Activated T-cell treated with anti-CD3 and anti-CD28 coated beads, Interleukin-2, amount 50 U/mL, for 72 hours (primary cell): ENCODE measurements around the gene NME4. TPM values are rescaled to one million over a fixed set of nuclear protein-coding genes. Genes with fewer than 3 reads are reported as not detected.
A peak's percentile ranks its signal among the peaks of the same experiment; 100 is the strongest.
"Not testable (repeated sequence)": the region's sequence is repeated elsewhere in the genome, so short reads cannot be mapped to it uniquely, and the experiment has no call there.

Source experiments
- ATAC-seq, 2 donors: fragments of 150-1000 bp; cut with Tn5 transposase; replicated peaks in 1 of 2; 2 replicates each; pipeline ENCODE4 v1.10.0; 2021; ENCODE audit warnings: moderate library complexity in 2 of 2, mild to moderate bottlenecking in 1 of 2
- DNase-seq, 2 donors: peaks; one replicate each; pipeline ENCODE4 v3.0.0; 2021 to 2022; ENCODE audit warnings: mixed read lengths in 1 of 2
- H3K27ac Mint-ChIP-seq: one replicate; pipeline ENCODE4 v1.8.0; 2022; ENCODE audit warnings: mild to moderate bottlenecking, moderate library complexity, mixed read lengths
- H3K27me3 Mint-ChIP-seq: one replicate; pipeline ENCODE4 v1.8.0; 2022; ENCODE audit warnings: low read depth, mixed read lengths
- H3K36me3 Mint-ChIP-seq, 2 donors: one replicate each; pipeline ENCODE4 v1.8.0; 2022; ENCODE audit warnings: mixed read lengths in 2 of 2, mild to moderate bottlenecking in 1 of 2; ENCODE audit not compliant: insufficient read depth in 2 of 2
- H3K4me1 Mint-ChIP-seq: one replicate; pipeline ENCODE4 v1.8.0; 2022; ENCODE audit warnings: low read depth, mixed read lengths
- H3K4me3 Mint-ChIP-seq, 2 donors: one replicate each; pipeline ENCODE4 v1.8.0; 2022; ENCODE audit warnings: mild to moderate bottlenecking in 2 of 2, mixed read lengths in 2 of 2, moderate library complexity in 2 of 2
- H3K9me3 Mint-ChIP-seq, 2 donors: one replicate each; pipeline ENCODE4 v1.8.0; 2022; ENCODE audit warnings: mixed read lengths in 2 of 2
- total RNA-seq, 2 donors: library from RNA; stranded (reverse); gene quantifications; one replicate each; pipeline ENCODE4 v1.2.3, GENCODE V29; 2022

NME4 gene
- total RNA-seq, 2 donors from 2014 or later = 24.6 to 27.6 TPM

DNA sequence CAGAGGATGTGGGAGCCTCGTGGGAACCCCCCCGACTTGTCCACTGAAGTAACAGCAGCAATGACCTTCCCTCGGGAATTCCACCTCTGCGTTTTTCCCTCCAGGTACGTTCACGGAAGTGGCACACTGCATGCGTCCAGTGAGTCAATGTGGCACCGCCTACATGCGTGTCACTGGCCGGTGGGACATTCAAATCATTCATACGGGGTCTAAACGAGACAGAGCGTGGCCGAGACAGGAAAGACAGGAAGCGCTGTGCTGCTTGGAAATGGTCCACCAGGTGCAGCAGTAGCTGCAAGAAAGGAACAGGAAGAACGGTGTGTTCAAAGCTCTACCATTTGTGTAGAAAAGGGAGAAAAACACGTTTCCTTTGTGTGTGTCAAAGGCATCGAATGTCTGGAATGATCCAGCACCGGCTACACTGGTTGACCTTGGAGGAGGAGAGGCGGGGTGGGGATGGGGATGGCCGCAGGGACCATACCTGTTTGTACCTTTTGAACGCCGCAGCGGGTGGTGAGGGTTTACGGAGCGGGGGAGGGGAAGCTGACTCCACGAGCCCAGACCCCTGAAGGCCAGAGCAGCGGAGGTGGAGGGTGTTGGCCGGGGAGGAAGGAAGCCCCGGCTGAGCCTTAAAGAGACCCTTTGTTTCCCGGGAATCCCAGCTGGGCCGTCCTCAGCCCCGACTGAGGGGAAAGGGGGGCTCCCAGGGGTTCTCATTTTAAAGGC, 13.5 kb upstream of the NME4 start:
- H3K27ac Mint-ChIP-seq = peak overlapping the region; percentile 4
- no peaks in the 10 kb centered on the region for H3K27me3 Mint-ChIP-seq

DNA sequence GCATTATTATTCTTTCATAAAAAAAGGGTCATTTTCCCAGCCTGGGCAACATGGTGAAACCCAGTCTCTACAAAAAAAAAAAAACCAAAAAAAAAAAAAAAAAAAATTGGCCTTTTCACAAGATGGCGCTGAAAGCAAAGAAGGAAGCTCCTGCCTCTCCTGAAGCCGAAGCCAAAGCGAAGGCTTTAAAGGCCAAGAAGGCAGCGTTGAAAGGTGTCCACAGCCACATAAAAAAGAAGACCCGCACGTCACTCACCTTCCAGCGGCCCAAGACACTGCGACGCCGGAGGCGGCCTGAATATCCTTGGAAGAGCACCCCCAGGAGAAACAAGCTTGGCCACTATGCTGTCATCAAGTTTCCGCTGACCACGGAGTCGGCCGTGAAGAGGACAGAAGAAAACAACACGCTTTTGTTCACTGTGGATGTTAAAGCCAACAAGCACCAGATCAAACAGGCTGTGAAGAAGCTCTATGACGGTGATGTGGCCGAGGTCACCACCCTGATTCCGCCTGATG, 10.3 kb upstream of the NME4 start:
- no peaks in the 10 kb centered on the region for H3K36me3 Mint-ChIP-seq
- DNase-seq (no peak), ATAC-seq (no peak)
- no peaks in the 10 kb centered on the region for H3K9me3 Mint-ChIP-seq
- no peak overlapping the region for H3K27ac Mint-ChIP-seq
- H3K4me1 Mint-ChIP-seq = peaks cover 12% of the 10 kb centered on the region
- no peaks in the 10 kb centered on the region for H3K27me3 Mint-ChIP-seq
- no peak overlapping the region for H3K4me3 Mint-ChIP-seq

More for the DNA sequence above, 13.5 kb upstream of the NME4 start:
- Mint-ChIP-seq H3K4me1 (peaks cover 20% of the 10 kb centered on the region), H3K9me3 (no peaks in the 10 kb centered on the region), H3K4me3 (peak overlapping the region; percentile 69 to 89), H3K36me3 (no peaks in the 10 kb centered on the region)
- DNase-seq (peak; percentile 63 to 69), ATAC-seq (peak; percentile 54 to 68)

GRCh38 chr16:387761-388666, 9.0 kb upstream of the NME4 start:
- not testable (repeated sequence) for H3K27ac Mint-ChIP-seq, ATAC-seq, DNase-seq, H3K27me3 Mint-ChIP-seq, H3K36me3 Mint-ChIP-seq, H3K4me3 Mint-ChIP-seq, H3K9me3 Mint-ChIP-seq
- H3K4me1 Mint-ChIP-seq = peaks cover 23% of the 10 kb centered on the region

DNA sequence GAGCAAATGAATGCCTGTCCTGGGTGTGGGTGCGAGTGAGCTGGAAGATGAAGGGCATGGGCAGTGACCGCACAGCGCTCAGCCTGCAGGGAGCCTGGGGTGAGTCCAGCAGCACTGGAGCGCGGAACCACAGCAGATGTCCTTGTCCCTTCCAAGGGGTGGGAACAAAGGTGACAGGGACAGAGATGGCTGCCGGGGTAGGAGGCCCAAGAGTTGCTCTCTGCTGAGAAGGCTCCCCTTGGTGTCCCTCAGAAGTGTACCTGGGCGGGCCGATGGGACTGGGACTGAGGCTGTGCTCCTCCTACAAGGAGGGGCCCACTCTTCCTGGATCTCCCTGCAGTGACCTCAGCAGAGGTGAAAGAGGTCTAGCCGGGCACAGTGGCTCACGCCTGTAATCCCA, 7.6 kb upstream of the NME4 start:
- peaks cover 15% of the 10 kb centered on the region for H3K4me1 Mint-ChIP-seq
- H3K27ac Mint-ChIP-seq = no peak overlapping the region
- H3K36me3 Mint-ChIP-seq = no peaks in the 10 kb centered on the region
- peaks cover 0 to 3% of the 10 kb centered on the region in 2 donors for H3K9me3 Mint-ChIP-seq
- no peak for DNase-seq
- H3K27me3 Mint-ChIP-seq = no peaks in the 10 kb centered on the region
- ATAC-seq = no peak
- no peak overlapping the region for H3K4me3 Mint-ChIP-seq

DNA sequence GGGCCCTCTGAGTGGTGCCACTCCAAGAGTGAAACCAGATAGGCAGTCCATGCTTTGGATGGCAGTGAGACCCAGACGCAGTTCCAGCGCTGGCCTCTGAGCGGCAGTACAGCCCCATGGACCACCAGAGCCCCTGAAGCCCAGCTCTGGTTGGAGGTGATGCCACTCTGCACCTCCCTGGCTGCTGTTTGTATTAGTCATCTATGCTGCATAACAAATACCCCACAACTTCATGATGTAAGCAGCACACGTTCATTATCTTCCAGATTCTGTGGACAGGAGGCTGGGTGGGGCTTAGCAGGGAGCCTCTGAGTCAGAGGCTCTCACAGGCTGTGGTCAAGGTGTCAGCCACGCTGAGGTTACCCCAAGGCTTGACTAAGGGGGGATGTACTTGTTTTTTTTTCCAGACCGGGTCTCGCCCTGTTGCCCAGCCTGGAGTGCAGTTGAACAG, 5.1 kb upstream of the NME4 start:
- Mint-ChIP-seq H3K4me3 (peak overlapping the region; percentile 32 to 56), H3K4me1 (peaks cover 25% of the 10 kb centered on the region), H3K36me3 (no peaks in the 10 kb centered on the region), H3K27ac (peak overlapping the region; percentile 55), H3K9me3 (peaks cover 0 to 3% of the 10 kb centered on the region in 2 donors), H3K27me3 (no peaks in the 10 kb centered on the region)
- ATAC-seq = peak; percentile 96 to 97
- DNase-seq = peak; percentile 90 to 91

- no peaks in the 10 kb centered on the region for H3K36me3 Mint-ChIP-seq
- H3K4me1 Mint-ChIP-seq = peaks cover 25% of the 10 kb centered on the region
- ATAC-seq (peak; percentile 20 to 55), DNase-seq (peak; percentile 37 to 47)
- H3K4me3 Mint-ChIP-seq = peak overlapping the region; percentile 32 to 56
- H3K27me3 Mint-ChIP-seq = no peaks in the 10 kb centered on the region
- H3K9me3 Mint-ChIP-seq = peaks cover 0 to 3% of the 10 kb centered on the region in 2 donors
- peak overlapping the region; percentile 65 for H3K27ac Mint-ChIP-seq
These were observed 4.5 kb upstream of the NME4 start for GRCh38 chr16:392450-393030.

- Mint-ChIP-seq H3K27me3 (no peaks in the 10 kb centered on the region), H3K4me3 (peak overlapping the region; percentile 82 to 87), H3K4me1 (peaks cover 34% of the 10 kb centered on the region), H3K9me3 (peaks cover 0 to 3% of the 10 kb centered on the region in 2 donors), H3K36me3 (no peaks in the 10 kb centered on the region), H3K27ac (no peak overlapping the region)
- DNase-seq = no peak
- ATAC-seq = no peak
These were observed 800 bp upstream of the NME4 start for GRCh38 chr16:396199-396598.

- DNase-seq (no peak), ATAC-seq (no peak)
- peaks cover 34% of the 10 kb centered on the region for H3K4me1 Mint-ChIP-seq
- no peaks in the 10 kb centered on the region for H3K36me3 Mint-ChIP-seq
- no peaks in the 10 kb centered on the region for H3K27me3 Mint-ChIP-seq
- peaks cover 0 to 3% of the 10 kb centered on the region in 2 donors for H3K9me3 Mint-ChIP-seq
- peak overlapping the region; percentile 80 for H3K27ac Mint-ChIP-seq
- peak overlapping the region; percentile 82 to 87 for H3K4me3 Mint-ChIP-seq
These were observed 394 bp upstream of the NME4 start for GRCh38 chr16:396605-397004.

DNA sequence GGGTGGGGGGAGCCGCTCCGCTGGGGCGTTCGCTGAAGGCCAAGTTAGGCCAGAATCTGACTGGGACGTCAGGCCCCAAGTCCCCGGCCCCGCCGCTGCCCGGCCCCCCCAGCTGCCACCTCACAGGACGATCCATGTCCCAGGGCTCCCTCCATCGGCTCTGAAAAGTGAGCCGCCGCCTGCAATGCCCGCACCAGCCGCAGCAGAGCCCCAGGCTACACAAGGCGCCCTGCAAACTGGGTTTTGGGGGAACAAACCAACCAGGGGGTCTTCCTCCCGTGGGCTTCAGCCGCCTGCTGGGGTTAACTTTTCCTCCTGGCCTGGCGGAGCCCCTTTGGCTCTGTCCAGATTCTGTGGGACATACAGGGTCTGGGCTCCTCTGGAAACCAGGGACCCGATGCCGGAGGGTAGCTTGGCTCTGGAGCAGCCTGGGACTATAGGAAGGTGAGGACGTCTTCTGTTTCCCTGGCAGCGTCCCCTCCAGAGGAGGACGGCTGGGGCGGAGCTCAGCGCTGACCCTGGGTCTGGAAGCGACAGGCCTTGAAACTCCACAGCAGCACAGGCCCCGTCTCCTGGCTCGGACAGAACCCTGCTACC, 835 bp downstream of the NME4 start:
- H3K36me3 Mint-ChIP-seq = no peaks in the 10 kb centered on the region
- H3K4me3 Mint-ChIP-seq = peak overlapping the region; percentile 41 to 76
- ATAC-seq (no peak), DNase-seq (peak; percentile 38 to 45)
- no peak overlapping the region for H3K27ac Mint-ChIP-seq
- peaks cover 30% of the 10 kb centered on the region for H3K4me1 Mint-ChIP-seq
- no peaks in the 10 kb centered on the region for H3K9me3 Mint-ChIP-seq
- no peaks in the 10 kb centered on the region for H3K27me3 Mint-ChIP-seq

GRCh38 chr16:398561-399339, 1.8 kb downstream of the NME4 start:
- Mint-ChIP-seq H3K27ac (no peak overlapping the region), H3K4me1 (peaks cover 28% of the 10 kb centered on the region), H3K27me3 (no peaks in the 10 kb centered on the region), H3K36me3 (no peaks in the 10 kb centered on the region), H3K4me3 (peak overlapping the region; percentile 41 to 76), H3K9me3 (no peaks in the 10 kb centered on the region)
- no peak for DNase-seq
- ATAC-seq = no peak

- no peak for DNase-seq
- no peak overlapping the region for H3K27ac Mint-ChIP-seq
- H3K27me3 Mint-ChIP-seq = no peaks in the 10 kb centered on the region
- H3K4me3 Mint-ChIP-seq = peak overlapping the region in 1 of 2 donors; percentile 90
- peaks cover 28% of the 10 kb centered on the region for H3K4me1 Mint-ChIP-seq
- no peak for ATAC-seq
- H3K9me3 Mint-ChIP-seq = no peaks in the 10 kb centered on the region
- no peaks in the 10 kb centered on the region for H3K36me3 Mint-ChIP-seq
These were observed 2.5 kb downstream of the NME4 start for GRCh38 chr16:399340-400019.
